Right lung (tissue), 10 donors: ENCODE measurements around the gene SEC24B. TPM values are rescaled to one million over a fixed set of nuclear protein-coding genes. Genes with fewer than 3 reads are reported as not detected.

ENCODE experiments used
- DNase-seq, 2 donors: peaks; one replicate each; pipeline ENCODE4 v3.0.0-alpha.2; 2013
- long read RNA-seq, 8 donors: transcript quantifications; one replicate each; lab custom pipeline, GENCODE V29; 2026
- polyA plus RNA-seq, 5 donors: library from polyadenylated mRNA; unstranded; fragments of 120-200 nt; gene quantifications; one replicate each; pipeline versions ENCODE4 v1.2.1 to v1.2.3, GENCODE V29; 2013; ENCODE audit warnings: inconsistent platforms in 1 of 5, low replicate concordance in 1 of 5; ENCODE audit not compliant: insufficient read length in 5 of 5, insufficient read depth in 1 of 5

SEC24B gene
- 10 to 100 TPM; 28.0 to 44.0 (median 39.2) TPM for polyA plus RNA-seq
- long read RNA-seq, donor 1, full-length matches to known transcripts: 1 of 13 reads
- long read RNA-seq, donor 1, partial matches to known transcripts: 12 of 13 reads
- long read RNA-seq, donor 1, other reads (novel, unspliced or antisense): 0 of 13 reads
- long read RNA-seq, donor 2, partial matches to known transcripts: 0 of 2 reads
- long read RNA-seq, donor 2, other reads (novel, unspliced or antisense): 0 of 2 reads
- long read RNA-seq, donor 3, partial matches to known transcripts: 22 of 23 reads
- long read RNA-seq, donor 3, other reads (novel, unspliced or antisense): 0 of 23 reads
- long read RNA-seq, donor 4: 0 reads
- long read RNA-seq, donor 5, partial matches to known transcripts: 6 of 6 reads
- long read RNA-seq, donor 5, other reads (novel, unspliced or antisense): 0 of 6 reads
- long read RNA-seq, donor 6: 0 reads
- long read RNA-seq, donor 7, partial matches to known transcripts: 0 of 1 reads
- long read RNA-seq, donor 7, other reads (novel, unspliced or antisense): 0 of 1 reads
- long read RNA-seq, donor 8, partial matches to known transcripts: 0 of 1 reads
- long read RNA-seq, donor 8, other reads (novel, unspliced or antisense): 0 of 1 reads

DNA sequence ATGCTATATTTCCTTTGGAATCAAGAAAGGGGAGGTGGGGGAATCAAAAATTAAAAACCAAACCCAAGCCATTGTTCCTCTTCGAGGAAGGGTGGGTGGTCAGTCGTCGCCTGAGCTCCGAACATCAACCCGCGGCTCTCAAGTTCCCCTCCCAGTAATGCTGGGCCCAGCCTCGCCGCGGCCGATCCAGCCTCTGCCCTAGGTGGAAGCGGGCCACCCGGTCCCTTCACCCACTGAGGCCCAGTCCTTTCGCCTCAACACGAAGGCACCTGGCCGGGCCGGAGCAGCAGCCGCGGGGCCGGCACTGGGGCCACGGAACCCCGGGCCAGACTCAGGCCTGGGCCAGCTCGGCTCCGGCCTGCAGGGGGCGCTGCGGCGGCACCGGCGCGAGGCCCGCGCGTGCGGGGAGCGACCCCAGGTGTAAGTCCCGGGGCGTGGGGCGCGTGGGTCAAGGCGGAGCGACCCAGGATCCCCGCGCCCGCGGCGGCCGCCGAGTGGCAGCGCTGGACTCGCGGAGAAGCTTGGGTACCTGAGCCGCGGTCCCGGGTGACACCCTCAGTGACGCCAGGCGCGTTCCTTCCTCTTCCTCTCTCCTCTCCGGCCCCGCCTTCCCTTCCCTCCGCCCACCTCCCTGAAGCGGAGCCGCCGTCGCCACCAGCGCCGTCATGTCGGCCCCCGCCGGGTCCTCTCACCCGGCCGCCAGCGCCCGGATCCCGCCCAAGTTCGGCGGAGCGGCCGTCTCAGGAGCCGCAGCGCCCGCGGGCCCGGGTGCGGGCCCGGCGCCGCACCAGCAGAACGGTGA is at the start of gene SEC24B:
Gene SEC24B, plus strand, starts transcription at position 611 of the 802 bp plus-strand sequence. Its CDS starts 55 bp downstream, at position 666.
- peak; percentile 84 to 88 for DNase-seq

DNA sequence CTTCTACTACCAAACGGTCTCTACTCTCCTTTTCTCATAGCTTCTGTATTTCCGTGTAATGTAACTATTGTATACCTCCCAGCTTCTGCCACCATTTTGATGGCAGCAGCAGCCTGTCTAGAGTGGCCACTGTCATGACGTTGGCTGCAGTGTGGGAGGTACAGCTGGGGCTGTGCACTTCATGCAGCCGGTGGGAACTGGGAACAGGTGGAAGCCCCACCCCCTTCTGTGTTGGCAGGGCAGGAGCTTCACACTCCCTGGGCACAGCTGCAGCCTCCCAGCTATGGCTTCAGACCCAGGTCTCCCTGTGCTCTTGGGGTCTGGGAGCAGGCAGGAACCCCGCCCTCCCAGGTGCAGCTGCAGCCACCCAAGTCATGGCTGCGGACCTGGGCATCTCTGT is 49.8 kb upstream of the SEC24B start:
- DNase-seq: no peak

DNA sequence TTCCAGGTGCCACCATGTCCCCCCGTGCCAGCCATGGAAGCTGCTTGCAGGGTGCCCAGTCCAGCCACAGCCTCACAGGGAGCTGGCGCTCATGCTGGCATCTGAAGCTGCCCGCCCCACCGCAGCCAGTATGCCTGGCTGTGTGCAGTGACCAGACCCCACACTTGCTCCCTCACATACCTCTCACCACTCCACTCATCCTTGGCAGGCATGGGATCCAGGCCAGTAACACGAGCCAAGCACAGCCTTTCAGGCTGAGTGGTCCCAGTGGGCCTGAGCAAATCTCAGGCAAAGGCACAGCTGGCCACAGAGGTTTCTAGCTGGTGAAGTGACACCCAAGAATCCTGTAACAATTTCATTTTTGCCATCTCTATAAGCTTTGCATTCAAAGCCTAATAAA is 48.4 kb upstream of the SEC24B start:
- DNase-seq: no peak

DNA sequence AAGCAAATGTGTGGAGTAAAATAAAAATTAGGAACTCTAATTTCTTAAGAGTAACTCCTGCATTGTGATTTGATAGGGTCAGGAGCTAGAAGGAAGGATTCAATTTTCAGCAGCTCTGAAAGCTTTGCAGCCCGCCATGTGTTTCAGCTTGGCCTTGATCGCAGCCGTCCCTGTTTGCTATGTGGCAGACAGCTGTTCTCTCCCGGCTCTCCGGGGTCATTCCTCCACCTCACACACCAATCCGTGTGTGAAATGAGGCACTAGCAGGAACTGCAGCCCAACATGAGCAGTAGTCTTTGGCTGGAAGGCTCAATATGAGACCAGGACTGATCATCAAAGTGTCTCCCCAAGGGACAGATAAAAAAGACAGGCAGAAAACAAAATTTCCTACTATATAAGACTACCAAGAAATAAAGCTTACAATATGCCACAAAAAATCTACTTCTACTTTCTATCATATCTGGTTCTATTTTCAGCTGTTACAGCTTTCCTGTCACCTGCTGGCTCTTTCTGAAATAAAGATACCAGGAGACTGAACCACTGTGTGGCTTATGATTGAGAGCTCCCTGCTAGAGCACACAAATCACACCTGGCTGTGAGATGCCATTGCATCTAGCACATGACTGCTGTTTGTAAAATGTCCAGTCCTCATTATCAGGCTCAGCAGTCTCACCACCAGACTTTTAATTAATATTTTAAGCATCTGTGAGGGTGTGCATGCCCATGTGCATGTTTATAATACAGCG is 44.1 kb upstream of the SEC24B start:
- DNase-seq: no peak

GRCh38 chr4:109390115-109390768 is 43.4 kb upstream of the SEC24B start:
- DNase-seq: no peak

DNA sequence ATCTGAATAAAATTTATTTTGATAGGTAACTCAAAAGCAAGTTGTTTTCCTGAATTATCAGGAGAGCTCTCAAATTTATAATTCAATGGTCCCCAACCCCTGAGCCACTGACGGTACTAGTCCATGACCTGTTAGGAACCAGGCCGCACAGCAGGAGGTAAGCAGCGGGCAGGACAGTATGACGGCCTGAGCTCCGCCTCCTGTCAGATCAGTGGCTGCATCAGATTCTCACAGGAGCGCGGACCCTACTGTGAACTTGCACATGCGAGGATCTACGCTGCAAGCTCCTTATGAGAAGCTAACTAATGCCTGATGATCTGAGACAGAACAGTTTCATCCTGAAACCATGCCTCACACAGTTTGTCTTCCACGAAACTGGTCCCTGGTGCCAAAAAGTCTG is 37.9 kb upstream of the SEC24B start:
- DNase-seq: no peak

GRCh38 chr4:109398928-109399327 is 34.7 kb upstream of the SEC24B start:
- DNase-seq: no peak

GRCh38 chr4:109406337-109406931 is 27.2 kb upstream of the SEC24B start:
- peak; percentile 36 to 47 for DNase-seq

- no peak for DNase-seq
These were observed 26.4 kb upstream of the SEC24B start for GRCh38 chr4:109407027-109407737.

- DNase-seq: no peak
These were observed 24.9 kb upstream of the SEC24B start for GRCh38 chr4:109408711-109409110.

DNA sequence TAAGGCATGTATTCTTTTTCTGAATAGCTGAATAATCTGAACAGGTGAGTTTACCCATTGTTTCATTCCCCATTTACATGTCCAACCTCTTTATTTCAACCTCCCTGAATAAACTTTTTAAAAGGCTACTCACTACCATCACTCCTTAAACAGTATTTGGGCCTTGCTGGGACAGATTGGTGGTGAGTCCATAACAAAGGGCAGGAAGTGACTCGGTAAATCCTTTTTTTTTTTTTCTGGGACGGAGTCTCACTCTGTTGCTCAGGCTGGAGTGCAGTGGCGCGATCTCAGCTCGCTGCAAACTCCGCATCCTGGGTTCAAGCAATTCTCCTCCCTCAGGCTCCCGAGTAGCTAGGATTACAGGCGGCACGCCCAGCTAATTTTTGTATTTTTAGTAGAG is 23.4 kb upstream of the SEC24B start:
- no peak for DNase-seq

- DNase-seq: no peak
These were observed 22.8 kb upstream of the SEC24B start for GRCh38 chr4:109410776-109411175.

DNA sequence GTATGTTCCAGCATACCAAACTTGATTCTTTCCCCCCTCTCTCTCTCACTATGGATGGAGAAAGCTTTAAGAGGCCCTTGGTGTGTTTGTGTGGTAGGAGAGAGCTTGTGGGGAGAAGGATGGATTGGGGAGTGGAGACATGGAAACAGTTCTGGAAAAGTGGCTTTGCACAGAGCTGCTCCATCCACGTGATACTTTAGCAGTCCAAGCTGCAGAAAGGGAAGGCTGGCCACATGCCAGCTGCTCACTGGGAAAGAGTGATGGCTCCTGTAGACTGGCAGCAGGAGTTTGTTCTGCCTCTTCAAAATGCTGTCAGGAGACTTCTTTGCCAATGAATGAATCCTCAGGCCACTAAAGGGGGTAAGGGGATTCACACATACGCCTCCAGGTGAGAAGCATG is 21.7 kb upstream of the SEC24B start:
- DNase-seq: no peak

DNA sequence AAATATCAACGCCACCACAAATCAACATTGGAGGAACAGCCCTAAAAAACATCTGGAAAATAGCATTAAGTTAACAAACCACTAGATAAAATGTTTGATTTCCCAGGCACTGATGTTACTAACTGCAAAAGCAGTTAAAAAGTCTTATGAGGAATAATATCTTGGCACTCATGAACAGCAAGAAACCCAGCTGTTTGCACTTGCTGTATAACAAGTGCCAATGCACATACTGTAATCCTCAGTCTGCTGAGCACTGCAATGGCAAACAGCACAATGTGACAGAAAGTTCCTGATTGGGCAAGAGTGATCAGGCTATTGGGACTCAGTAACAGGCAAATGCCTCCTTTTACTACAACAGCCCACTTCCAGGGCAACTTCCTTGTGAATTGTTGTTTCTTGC is 20.8 kb upstream of the SEC24B start:
- no peak for DNase-seq

DNA sequence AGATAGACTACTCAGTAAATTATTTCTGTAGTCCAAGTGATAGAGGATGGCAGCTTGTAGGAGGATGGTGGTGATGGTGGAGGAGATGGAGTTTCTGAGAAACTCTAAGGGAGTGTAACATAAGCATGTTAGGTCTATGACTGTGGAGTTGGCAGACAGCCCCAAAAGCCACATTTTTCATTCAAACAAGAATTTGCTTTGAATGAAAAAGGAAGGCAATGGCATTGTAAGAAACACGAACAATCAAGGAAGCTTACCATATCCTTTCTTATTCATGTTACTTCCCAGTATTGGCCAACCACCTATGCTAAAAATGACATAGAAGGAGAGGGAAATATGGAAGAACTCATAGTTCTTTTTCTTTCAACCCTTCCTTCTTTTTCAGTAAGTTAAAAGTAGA is 18.7 kb upstream of the SEC24B start:
- DNase-seq: no peak

- no peak for DNase-seq
These were observed 15.0 kb upstream of the SEC24B start for GRCh38 chr4:109418588-109418987.

DNA sequence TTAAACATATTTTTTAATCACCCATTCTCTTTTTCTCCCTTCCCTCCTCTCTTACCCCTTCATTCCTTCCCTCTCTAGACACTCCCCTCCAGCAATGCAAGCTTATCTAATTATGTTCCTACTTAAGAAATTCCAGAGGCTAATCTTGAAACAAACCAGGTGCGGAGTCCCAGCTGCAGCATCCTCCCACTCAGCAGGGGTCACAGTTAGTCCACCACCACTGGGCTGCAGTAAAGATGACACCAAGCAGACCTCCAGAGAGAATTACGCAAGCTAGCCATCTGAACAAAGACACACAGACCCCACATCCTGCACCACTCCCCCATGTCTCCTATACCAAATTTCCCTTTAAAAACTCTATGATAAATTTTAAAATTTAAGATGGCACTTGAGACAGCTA is 13.9 kb upstream of the SEC24B start:
- DNase-seq: no peak

DNA sequence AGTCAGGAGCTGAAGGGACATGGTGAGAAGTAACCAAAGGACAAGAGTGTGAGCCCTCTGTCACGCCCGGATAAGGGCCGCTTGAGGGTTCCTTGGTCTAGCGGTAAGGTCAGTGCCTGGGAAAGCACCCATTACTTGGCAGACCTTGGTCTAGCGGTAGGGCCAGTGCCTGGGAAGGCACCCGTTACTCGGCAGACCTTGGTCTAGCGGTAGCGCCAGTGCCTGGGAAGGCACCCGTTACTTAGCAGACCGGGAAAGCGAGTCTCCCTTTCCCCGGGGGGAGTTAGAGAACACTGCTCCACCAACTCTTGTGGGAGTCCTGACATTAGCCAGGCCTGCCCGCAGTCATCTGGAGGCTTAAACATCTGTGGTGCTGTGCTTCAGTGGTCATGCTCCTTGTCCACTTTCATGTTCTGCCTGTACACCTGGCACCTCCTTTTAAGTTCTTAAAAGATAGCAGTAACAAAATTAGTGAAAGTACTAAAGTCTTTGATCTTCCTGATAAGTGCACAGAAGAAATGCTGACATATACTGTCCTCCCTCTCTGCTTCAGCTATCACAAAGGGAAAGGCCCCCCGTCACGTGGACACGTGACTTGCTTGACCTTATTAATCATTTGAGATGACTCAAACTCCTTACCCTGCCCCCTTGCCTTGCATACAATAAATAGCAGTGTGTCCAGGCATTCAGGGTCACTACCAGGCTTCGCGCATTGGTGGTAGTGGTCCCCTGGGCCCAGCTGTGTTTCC is 9.3 kb upstream of the SEC24B start:
- no peak for DNase-seq

GRCh38 chr4:109425405-109425804 is 8.2 kb upstream of the SEC24B start:
- DNase-seq: no peak
